ENCODE measurements around the gene GALR1.
A peak's percentile ranks its signal among the peaks of the same experiment; 100 is the strongest.
"Not testable (repeated sequence)": the region's sequence is repeated elsewhere in the genome, so short reads cannot be mapped to it uniquely, and the experiment has no call there.

Gene GALR1, protein sequence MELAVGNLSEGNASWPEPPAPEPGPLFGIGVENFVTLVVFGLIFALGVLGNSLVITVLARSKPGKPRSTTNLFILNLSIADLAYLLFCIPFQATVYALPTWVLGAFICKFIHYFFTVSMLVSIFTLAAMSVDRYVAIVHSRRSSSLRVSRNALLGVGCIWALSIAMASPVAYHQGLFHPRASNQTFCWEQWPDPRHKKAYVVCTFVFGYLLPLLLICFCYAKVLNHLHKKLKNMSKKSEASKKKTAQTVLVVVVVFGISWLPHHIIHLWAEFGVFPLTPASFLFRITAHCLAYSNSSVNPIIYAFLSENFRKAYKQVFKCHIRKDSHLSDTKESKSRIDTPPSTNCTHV

DNA sequence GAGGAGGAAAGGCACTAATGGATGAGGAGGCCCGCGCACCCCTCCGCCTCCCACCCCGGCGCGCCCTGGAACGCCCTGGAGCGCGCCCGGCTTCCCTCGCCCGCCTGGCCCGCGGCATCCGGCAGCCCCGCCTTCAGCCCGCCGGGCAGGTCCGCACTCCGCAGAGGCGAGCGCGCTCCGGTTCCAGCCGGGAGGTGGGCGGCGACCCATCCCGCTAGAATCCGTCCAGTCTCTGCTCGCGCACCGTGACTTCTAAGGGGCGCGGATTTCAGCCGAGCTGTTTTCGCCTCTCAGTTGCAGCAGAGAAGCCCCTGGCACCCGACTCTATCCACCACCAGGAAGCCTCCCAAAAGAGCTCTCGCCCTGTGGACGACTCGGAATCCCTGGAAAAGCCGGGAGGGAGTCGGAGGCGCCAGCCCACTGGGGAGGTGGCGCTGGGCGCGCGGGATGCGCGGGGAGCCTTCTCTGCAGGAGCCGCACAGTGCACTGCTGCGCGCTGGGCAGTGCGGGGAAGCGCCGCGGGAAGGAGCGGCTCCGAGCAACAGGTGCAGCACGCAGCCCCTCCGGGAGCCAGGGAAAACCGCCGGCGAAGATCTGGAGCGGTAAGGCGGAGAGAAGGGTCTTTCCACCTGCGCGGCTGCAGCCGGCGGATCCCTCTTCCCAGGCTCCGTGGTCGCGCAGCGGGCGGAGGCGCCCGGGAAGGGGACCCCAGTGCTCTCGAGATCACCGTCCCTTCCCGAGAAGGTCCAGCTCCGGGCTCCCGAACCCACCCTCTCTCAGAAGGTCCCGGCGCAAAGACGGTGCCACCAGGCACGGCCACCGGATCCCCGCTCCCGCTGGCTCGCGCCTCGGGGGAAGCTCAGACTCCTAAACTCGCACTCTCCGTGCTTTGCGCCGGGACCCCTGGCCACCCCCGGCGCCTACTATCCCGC, at the start of gene GALR1:
Gene GALR1, plus strand, starts transcription at position 280 of the 932 bp plus-strand sequence. CDS start 701 bp downstream, outside the sequence.
- DNase-seq: no peak

DNA sequence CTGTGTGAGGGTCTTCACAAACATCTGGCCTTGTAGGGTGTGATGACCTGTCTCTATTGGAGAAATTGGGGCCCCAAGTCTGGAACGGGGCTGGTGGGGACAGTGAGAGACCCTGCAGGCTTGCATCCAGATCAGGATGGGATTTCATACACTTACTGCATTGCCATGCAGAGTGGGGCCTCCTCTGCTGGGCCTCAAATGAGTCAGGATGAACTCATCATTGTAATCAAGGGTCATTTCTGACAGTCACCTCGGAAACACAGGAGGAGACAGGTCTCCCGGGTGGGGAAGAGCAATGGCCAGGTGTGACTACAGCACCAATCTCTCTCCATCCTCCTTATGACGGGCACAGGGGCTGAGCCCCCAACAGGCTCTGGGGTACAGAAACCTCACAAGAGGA, 48.1 kb upstream of the GALR1 start:
- DNase-seq: no peak

DNA sequence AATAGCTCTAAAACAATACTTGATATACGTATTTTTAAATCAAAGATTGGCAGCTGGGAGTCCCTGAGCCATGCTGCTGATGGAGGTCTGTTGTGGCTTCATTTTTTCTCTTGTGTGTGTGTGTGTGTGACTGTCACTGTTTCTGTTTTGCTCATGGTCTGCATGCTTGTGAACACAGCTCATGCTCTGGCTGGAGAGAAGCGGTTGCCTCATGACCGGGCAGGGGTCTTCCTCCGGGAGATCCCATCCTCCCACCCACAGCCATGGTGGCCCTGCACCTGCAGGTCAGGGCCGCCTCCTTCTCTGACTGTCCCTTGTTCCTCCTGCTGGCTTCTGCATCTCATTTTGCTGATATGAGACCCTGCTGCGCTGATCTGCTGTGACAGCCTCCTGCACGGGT, 47.3 kb upstream of the GALR1 start:
- no peak for DNase-seq

DNA sequence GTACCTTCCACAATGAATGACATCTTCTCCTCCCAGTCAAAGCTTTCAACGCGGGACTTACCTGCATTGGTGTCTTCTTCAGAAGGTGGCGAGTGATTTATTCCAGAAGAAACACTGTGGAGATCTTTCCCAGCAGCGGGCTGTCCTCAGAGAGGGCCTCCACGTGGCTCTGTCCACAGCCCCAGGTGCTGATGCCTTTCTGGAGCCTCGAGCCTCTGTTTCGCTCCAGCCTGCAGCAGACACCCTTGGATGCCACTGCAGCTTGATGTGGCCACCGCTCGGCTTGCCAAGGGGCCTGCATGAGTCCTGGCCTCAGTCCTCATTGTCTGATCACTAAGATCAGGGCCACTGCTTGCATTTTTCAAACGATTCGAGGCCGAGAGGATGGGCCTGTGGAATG, 46.6 kb upstream of the GALR1 start:
- no peak for DNase-seq

DNA sequence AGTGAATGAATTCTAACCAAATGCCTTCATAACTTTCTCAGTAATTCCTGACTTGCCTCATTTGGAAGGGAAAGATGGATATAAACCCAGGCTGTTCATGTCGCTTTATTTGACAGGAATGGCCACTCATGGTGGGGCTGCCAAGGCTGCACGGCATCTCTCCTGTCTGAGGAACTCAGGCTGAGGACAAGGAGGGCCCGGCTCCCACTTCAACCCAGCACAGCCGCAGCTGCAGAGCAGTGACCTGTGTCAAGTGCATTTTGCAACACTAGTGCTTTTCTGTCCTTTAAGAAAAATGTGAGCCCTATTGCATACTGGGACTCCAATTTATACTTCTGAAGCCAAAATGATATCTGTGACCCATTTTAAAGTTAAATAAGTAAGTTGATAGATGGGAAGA, 45.8 kb upstream of the GALR1 start:
- DNase-seq: no peak

DNA sequence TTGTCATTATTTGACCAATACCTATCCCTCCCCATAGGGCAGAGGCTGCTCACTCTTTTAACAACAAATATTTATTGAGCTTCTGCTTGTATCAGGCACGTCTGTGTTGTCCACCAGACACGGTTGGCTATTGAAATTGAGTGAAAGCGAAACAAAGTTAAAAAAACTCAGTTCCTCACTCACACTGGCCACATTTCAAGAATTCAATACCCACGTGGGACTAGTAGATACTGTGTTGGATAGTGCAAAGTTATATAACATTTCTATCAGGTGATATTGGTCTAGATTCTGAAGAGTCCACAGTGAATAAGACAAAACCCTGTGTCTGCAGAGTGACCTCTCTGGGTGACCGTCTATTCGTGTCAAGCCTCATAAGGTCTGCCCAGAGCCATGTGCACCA, 43.9 kb upstream of the GALR1 start:
- no peak for DNase-seq

DNA sequence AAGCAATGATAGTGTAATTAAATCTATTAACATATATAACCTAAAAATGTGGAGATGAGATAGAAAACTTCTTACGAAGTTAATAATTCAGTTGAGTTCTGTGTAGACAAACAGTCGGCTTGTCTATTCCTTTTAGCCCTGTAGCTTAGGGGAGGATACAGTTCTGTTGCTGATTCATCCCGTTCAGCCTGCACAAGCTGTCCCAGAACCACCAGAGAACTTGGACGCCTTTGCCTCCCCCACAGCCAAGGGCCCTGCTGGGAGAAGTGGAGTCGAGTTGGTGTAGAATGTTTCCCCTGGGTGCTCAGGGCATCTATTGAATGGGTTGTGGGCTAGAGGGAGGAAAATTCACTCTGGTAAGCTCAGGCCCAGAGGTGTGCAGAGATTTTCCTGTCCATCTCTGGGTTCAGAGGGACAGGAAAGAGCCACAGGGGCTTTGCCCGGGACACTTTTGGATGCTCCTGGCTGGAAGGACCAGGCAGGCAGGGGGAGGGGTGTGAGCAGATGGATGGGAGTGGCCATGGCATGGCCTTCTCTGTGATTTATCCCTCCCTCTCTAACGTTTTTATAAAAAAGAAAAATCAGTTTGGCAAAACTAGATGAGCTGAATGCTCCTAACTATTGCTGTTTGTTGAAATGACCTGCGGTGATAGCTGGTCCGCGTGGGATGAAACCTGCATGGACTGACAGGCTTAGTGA, 42.8 kb upstream of the GALR1 start:
- no peak for DNase-seq

DNA sequence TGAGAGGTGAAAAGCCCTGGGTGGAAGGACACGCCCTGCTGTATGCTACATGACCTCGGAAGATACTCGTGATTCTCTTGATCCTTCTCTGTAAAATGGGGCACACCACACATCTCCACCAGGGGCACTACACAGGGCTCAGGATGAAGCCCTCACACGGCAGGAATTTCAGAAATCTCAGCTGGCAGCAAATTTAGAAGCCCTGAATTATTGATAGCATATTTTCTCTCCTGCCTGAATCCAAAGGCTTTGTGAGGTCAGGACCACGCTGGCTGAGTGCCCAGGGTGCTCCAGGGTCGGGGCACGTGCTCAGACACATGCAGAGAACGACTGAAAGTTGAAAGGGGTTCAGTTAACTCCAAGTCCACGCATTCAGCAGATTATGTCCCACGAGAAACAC, 42.1 kb upstream of the GALR1 start:
- DNase-seq: peak; percentile 41 to 59

DNA sequence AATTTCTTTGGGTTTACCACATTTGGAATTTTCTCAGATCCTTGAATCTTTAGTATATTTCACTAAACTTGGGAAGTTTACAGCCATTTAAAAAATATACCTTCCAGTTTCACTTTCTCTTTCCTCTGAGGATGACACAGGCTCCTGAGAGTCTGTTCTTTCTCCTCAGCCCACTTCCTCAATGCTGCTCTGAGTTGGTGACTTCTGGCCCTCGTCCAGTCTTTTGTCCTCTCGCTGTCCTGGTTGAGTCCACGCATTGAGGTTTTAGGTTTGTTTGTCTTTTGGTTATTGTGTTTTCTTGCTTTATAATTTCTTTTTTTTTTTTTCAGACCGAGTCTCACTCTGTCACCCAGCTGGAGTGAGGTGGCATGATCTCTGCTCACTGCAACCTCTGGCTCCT, 40.7 kb upstream of the GALR1 start:
- peak; percentile 21 to 34 for DNase-seq

DNA sequence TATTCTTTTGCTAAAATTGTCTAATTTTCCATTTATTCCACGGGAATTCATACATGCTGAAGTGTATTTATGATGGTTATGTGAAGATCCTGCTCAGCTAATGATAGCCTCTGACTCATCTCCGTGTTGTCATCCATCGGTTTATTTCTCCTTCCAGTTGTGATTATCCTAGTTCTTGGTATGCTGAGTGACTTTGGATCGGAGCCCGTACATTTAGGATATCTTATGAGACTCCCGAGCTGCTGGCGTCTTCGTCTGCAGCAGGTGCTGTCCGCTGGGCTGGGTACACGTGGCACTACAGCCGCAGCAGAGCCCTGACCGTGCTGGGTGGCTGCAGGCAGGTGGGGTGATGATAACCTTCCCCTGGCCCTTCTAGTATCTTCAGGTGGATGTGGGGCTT, 40.1 kb upstream of the GALR1 start:
- no peak for DNase-seq

DNA sequence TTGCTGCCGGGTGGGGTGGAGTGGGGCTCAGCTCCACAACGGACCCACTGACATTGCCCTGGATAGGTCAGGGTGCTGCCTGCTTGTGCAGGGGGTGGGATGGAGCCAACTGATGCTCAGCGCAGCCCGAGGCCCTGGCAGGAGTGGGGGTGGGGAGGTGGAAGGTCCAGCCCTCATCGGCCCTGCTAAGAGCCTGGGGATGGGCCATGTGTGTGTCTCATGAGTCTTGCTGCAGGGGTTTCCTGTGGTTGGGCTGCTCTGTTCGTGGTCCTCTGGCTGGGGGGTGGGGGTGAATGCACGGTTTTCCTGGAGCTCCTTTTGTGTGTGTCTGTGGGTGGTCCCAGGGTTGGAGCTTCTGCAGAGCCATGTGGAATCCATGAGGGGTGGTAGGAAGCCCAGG, 39.4 kb upstream of the GALR1 start:
- DNase-seq: no peak

DNA sequence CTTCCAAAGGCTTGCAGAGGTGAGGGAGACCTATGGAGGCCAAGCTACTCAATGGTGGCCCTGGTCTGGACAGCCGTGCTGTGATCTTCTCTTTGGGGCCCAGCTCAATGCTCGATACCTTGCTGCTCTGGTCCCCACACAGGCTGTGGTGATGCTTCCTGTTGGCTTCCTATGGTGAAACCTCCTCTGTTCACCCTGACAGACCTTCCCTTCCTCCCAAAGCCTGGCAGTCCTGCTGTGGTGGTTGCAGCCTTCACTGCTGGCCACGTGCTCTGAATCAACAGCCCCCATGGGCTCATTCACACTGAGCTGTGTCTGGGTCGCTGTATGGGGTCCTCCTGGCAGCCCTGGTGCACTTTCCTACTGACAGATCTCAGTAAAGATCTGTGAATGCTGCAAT, 31.0 kb upstream of the GALR1 start:
- no peak for DNase-seq

DNA sequence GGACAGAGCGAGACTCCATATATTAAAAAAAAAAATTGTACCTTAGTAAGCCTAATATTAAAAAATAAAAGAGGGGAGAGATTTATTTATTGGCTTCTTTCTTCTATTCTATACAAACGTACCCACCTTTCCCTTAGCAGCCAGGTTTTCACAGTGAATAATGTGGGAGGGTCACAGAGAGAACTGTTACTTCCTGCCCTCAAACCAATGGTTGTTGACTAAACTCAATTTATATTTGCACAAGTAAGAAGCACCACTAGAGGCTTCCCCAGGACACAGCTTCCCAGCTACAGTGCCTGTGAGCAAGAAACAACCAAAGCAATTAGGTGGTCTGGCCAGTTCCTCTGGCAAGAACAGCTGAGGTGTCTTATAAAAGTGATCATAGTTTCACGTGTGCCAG, 28.9 kb upstream of the GALR1 start:
- DNase-seq: no peak

DNA sequence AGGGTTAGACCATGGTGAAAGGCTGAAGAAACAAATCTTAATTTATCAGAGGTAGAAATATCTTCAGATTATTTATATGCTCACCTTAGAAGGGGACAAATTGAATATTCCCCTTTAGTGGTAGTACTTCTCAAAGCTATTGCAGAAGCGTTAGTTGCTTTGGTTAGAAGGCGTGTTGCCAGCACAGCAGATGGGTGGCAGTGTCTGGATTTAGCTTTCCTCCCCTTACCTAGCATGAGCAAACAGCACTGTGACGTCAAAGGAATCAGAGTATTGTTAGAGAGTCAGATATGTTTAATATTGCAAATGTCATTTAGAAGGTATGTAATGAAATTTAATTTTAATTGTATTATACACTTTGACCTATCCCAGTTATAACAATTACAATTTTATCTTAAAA, 27.2 kb upstream of the GALR1 start:
- DNase-seq: no peak

DNA sequence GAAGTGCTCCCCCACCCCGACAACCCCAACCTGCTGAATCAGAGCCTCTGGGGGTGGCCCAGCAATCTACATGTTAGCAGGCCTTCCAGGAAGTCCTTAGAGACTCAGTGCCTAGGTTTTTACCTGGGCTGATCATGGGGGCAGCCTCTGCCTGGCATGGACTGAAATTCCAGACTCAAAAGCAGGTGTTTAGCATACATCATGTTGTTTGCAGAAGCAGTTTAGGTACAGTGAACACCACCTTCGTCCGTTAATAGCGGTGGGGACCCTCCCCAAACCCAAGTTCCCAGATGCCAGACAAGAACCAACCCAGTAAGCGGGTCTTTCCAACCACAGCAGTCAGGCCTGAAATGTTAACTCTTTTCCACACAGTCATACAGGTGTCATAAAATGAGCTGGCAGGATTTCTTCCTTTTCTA, 26.4 kb upstream of the GALR1 start:
- peak; percentile 35 to 56 for DNase-seq

DNA sequence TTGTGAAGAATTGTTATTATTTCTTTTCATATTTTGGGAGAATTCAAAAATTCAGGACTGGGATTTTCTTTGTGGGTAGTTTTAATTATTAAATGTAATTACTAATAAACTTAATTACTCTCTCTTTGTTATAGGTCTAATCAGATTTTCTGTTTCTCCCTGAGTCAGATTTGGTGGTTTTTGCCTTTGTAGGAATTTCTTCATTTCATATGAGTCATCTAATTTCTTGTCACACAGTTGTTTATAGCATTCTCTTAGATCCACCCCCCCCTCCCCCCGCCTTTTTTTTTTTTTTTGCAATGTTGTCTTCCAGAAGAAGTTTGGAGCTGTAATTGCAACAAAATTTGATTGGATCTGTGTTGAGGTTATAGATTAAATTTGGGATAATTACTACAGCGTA, 26.0 kb upstream of the GALR1 start:
- DNase-seq: no peak

DNA sequence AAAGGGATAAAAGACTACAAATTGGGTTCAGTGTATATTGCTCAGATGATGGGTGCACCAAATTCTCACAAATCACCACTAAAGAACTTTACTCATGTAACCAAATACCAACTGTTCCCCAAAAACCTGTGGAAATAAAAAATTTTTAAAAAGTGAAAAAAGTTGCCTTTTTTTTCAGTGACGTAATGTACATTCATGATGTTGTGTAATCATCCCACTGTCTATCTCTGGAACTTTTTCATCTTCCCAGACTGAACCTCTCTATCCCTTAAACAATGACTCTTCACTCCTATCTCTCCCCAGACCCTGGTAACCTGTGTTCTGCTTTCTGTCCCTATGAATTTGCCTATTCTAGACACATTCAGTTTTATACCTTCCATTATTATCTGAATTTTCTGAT, 19.0 kb upstream of the GALR1 start:
- DNase-seq: no peak

DNA sequence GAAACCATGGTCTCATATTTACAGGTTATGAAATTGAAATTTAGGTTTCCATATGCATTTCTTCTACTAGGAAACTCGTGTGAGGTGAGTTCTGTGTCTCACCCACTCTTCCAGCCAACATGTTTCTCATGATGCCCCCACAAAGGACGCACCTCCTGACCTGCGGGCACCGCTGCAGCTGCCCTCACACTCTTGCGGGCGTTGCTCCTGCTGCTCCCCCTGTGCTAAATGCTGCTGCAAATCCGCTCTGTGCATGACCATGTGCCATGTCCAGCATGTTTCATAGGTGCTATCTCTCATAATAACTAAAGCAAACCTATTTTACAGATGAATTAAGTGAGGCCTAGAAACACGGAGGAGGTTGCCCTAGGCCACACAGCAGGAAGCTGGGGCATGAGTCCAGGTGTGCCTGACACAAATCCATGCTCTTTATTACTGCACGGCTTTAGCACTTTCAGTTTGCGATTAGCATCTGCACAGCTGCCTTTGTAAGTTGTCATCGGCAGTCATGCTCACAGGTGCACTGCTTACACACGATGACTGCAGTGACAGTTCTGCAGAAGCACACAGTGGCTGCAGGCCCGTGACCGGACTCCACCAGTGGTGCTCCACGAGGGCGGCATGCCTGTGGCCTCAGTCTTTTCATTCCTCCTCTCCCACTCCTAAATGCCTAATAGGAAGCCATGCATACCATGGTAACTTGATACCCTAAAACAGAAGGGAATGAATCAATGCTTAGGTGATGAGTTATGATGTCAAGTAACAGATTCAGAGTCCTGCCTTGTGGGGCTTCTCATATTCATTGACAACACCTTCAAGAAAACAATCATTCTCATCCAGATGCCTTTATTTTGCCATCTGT, 14.9 kb upstream of the GALR1 start:
- DNase-seq: no peak

DNA sequence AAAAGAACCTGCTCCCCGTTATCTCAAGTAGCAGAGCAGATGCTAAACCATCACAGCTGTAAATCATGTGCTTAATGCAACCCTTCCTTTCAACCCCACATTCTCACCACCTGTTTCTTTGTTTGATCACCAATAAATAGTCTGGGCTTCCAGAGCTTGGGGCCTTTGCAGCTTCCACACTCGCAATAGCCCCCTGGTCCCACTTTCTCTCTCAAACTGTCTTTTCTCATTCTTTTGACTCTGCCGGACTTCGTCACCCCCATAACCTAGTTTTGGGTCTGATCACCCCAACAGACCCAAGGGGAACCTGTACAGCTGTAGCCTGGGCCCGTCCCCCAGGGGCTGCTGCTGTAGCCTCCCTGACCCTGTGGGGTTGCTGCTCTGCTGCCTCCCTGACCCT, 10.4 kb upstream of the GALR1 start:
- DNase-seq: not testable (repeated sequence)

DNA sequence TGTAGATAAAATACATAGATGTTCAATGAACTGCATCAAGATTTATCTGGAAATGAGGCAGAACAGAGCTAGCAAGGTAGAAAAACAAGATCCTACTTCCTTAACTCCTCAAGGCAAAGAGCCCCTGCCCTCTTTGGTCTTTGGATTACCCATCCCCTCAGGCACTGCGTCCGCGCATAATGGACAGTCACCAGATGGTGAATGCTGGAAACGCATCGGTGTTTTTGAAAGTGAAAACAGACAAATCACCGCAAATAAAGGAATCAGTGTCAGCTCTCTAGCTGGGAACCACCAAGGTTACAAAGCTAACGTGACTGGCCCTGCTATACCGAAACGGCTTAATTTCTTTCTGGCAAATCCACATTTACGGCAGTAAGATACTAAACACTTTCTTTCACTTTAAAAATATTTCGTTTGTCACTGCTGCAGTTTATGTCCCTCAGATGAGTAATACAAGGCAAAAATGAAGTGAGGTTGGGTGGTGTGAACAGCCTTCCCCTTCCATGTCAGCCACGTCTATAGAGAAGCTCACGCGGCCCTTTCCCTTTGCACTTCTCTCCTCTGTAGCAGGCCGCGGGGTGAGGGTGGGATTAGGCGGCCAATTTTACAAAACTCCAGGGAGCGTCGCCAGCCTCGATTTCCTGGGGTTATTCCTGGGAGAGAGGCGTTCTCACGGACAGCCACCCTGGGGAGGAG, 627 bp upstream of the GALR1 start:
- DNase-seq: no peak

DNA sequence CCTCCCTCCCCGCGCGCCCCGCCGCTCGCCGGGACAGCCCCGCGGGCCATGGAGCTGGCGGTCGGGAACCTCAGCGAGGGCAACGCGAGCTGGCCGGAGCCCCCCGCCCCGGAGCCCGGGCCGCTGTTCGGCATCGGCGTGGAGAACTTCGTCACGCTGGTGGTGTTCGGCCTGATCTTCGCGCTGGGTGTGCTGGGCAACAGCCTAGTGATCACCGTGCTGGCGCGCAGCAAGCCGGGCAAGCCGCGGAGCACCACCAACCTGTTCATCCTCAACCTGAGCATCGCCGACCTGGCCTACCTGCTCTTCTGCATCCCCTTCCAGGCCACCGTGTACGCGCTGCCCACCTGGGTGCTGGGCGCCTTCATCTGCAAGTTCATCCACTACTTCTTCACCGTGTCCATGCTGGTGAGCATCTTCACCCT, 865 bp downstream of the GALR1 start:
- no peak for DNase-seq
